Liver (tissue), 3 donors: ENCODE data around the gene C1orf210.

Experiments used
- CTCF ChIP-seq: fragments of 150-350 bp; IDR thresholded peaks from 2 replicates; pipeline ENCODE4 v1.5.1; 2017; ENCODE audit warnings: improper control_type of control experiment, low read depth, low read length; ENCODE audit not compliant: missing input control
- RXRA ChIP-seq, 2 donors: IDR thresholded peaks; 2 replicates each; pipeline ENCODE4 v1.6.1; 2017 to 2018; ENCODE audit warnings: antibody characterized with exemption in 2 of 2, mild to moderate bottlenecking in 1 of 2
- donor health status: healthy.
- donor health status: healthy.

GRCh38 chr1:43279666-43280065, 5.7 kb downstream of the C1orf210 start:
- TF ChIP-seq CTCF: no peak
- no peak for TF ChIP-seq RXRA (IDR thresholded peaks at IDR 0.05)
